ENCODE measurements around the gene BLVRB. TPM values are rescaled to one million over a fixed set of nuclear protein-coding genes. Genes with fewer than 3 reads are reported as not detected.

Gene BLVRB
- total and polyA plus RNA-seq, 9 of the 15 experiments (the other 6 are each of a cell fraction or from before 2014, with no cell fraction given), result 81.1 to 749 (median 331) TPM

GRCh38 chr19:40444825-40445312 lies 20.7 kb downstream of the BLVRB start (continued):
- TF ChIP-seq REST (IDR thresholded peaks at IDR 0.05; ENCODE audit: borderline replicate concordance) (peak; percentile 55), REST (CRISPR knock-in tag; IDR thresholded peaks at IDR 0.05; ENCODE audit: low read depth) (no peak), PCBP2 (IDR thresholded peaks at IDR 0.05; ENCODE audit: low read depth, low read length, poor library complexity, severe bottlenecking) (no peak), THRAP3 (IDR thresholded peaks at IDR 0.05; ENCODE audit: borderline replicate concordance) (0 out of 2 replicates have a peak, but pooled peaks have one; percentile 39), AFF4 (CRISPR knock-in tag; IDR thresholded peaks at IDR 0.05) (no peak), MEF2D (tag; conservative IDR thresholded peaks at IDR 0.05; ENCODE audit: low read depth) (no peak), EHMT2 (IDR thresholded peaks at IDR 0.05) (0 out of 2 replicates have a peak, but pooled peaks have one; percentile 24), MAFF (IDR thresholded peaks at IDR 0.05; ENCODE audit: low read length) (no peak), HINFP (tag; conservative IDR thresholded peaks at IDR 0.05; ENCODE audit: low read depth) (0 out of 2 replicates have a peak, but pooled peaks have one; percentile 11), THAP12 (CRISPR knock-in tag; IDR thresholded peaks at IDR 0.05) (no peak), SUPT5H (IDR thresholded peaks at IDR 0.05) (peak; percentile 41; the same call in 1 of the 2 replicates)

Data from K562 (cell line).